ENCODE measurements around the gene SLC16A5. TPM values are rescaled to one million over a fixed set of nuclear protein-coding genes. Genes with fewer than 3 reads are reported as not detected.
"Not testable (repeated sequence)": the region's sequence is repeated elsewhere in the genome, so short reads cannot be mapped to it uniquely, and the experiment has no call there.

Gene SLC16A5
- total RNA-seq, 1 donor from 2014 or later = 7.1 TPM

DNA sequence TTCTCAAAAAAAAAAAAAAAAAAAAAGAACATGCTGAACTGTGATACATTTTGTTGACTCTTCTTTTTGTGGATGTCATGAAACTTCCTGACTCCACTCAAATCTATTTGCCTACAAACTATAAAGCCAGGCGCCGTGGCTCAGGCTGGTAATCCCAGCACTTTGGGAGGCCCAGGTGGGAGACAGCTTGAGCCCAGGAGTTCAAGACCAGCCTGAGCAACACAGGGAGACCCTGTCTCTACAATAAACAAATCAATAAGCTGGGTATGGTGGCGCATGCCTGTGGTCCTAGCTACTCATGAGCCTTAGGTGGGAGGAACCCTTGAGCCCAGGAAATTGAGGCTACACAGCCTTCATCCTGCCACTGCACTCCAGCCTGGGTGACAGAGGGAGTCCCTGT lies 45.2 kb downstream of the SLC16A5 start:
- no peak overlapping the region for H3K9ac ChIP-seq (ENCODE audit: low read length)
- peaks cover 19% of the 10 kb centered on the region for H3K36me3 ChIP-seq (ENCODE audit: insufficient read depth, low read length)
- no peak overlapping the region for H3K4me3 ChIP-seq (ENCODE audit: insufficient read depth, low read depth, low read length)
- no peak overlapping the region for H2AFZ ChIP-seq (ENCODE audit: low read depth, low read length)
- no peak overlapping the region for H3K27ac Mint-ChIP-seq (ENCODE audit: unreplicated experiment)
- no peaks in the 10 kb centered on the region for H3K27me3 ChIP-seq (ENCODE audit: insufficient read depth, low read length)
- no peaks in the 10 kb centered on the region for H3K9me3 Mint-ChIP-seq (ENCODE audit: unreplicated experiment)
- H3K4me1 ChIP-seq (ENCODE audit: insufficient read depth, low read length) = peaks cover 12% of the 10 kb centered on the region
- H3K27ac ChIP-seq (ENCODE audit: low read depth, low read length) = no peak overlapping the region
- DNase-seq (ENCODE audit: low read depth) (no peak), FAIRE-seq (no peak)
- H3K4me3 Mint-ChIP-seq (ENCODE audit: unreplicated experiment) = no peak overlapping the region
- H3K4me1 Mint-ChIP-seq (ENCODE audit: low read depth, unreplicated experiment) = peaks cover 6% of the 10 kb centered on the region
- peaks cover 18% of the 10 kb centered on the region for H4K20me1 ChIP-seq (ENCODE audit: insufficient read depth, low read length)
- no peaks in the 10 kb centered on the region for H3K27me3 Mint-ChIP-seq (ENCODE audit: low read depth, unreplicated experiment)
- H3K79me2 ChIP-seq (ENCODE audit: insufficient read depth, low read length) = peaks cover 24% of the 10 kb centered on the region
- no peak for TF ChIP-seq EZH2 (IDR thresholded peaks at IDR 0.05; ENCODE audit: insufficient read depth, low read length)
- TF ChIP-seq, protein P1, sequence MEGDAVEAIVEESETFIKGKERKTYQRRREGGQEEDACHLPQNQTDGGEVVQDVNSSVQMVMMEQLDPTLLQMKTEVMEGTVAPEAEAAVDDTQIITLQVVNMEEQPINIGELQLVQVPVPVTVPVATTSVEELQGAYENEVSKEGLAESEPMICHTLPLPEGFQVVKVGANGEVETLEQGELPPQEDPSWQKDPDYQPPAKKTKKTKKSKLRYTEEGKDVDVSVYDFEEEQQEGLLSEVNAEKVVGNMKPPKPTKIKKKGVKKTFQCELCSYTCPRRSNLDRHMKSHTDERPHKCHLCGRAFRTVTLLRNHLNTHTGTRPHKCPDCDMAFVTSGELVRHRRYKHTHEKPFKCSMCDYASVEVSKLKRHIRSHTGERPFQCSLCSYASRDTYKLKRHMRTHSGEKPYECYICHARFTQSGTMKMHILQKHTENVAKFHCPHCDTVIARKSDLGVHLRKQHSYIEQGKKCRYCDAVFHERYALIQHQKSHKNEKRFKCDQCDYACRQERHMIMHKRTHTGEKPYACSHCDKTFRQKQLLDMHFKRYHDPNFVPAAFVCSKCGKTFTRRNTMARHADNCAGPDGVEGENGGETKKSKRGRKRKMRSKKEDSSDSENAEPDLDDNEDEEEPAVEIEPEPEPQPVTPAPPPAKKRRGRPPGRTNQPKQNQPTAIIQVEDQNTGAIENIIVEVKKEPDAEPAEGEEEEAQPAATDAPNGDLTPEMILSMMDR (IDR thresholded peaks at IDR 0.05; ENCODE audit: insufficient read depth, low read depth, low read length) = no peak
- no peaks in the 10 kb centered on the region for H3K9me3 ChIP-seq (ENCODE audit: insufficient read depth, low read depth, low read length)
- H3K36me3 Mint-ChIP-seq (ENCODE audit: low read depth, unreplicated experiment) = no peaks in the 10 kb centered on the region
- no peak overlapping the region for H3K4me2 ChIP-seq (ENCODE audit: low read length)

- Histone ChIP-seq H3K79me2 (ENCODE audit: insufficient read depth, low read length) (peaks cover 28% of the 10 kb centered on the region), H3K36me3 (ENCODE audit: insufficient read depth, low read length) (peaks cover 23% of the 10 kb centered on the region), H3K4me1 (ENCODE audit: insufficient read depth, low read length) (peaks cover 12% of the 10 kb centered on the region), H4K20me1 (ENCODE audit: insufficient read depth, low read length) (peaks cover 18% of the 10 kb centered on the region)
- H3K9me3 ChIP-seq (ENCODE audit: insufficient read depth, low read depth, low read length); H3K9ac ChIP-seq (ENCODE audit: low read length); H3K27ac ChIP-seq (ENCODE audit: low read depth, low read length); H2AFZ ChIP-seq (ENCODE audit: low read depth, low read length); H3K27me3 ChIP-seq (ENCODE audit: insufficient read depth, low read length); DNase-seq (ENCODE audit: low read depth); H3K4me1 Mint-ChIP-seq (ENCODE audit: low read depth, unreplicated experiment); H3K4me3 ChIP-seq (ENCODE audit: insufficient read depth, low read depth, low read length); H3K4me3 Mint-ChIP-seq (ENCODE audit: unreplicated experiment); H3K9me3 Mint-ChIP-seq (ENCODE audit: unreplicated experiment); H3K4me2 ChIP-seq (ENCODE audit: low read length); H3K27me3 Mint-ChIP-seq (ENCODE audit: low read depth, unreplicated experiment); H3K36me3 Mint-ChIP-seq (ENCODE audit: low read depth, unreplicated experiment); FAIRE-seq: not testable (repeated sequence)
- peak overlapping the region; percentile 58 for H3K27ac Mint-ChIP-seq (ENCODE audit: unreplicated experiment)
These were observed 46.0 kb downstream of the SLC16A5 start for GRCh38 chr17:75133607-75134347.

GRCh38 chr17:75135452-75135851 lies 47.7 kb downstream of the SLC16A5 start:
- H3K27me3 Mint-ChIP-seq (ENCODE audit: low read depth, unreplicated experiment) = no peaks in the 10 kb centered on the region
- Histone ChIP-seq H3K9ac (ENCODE audit: low read length) (no peak overlapping the region), H3K4me1 (ENCODE audit: insufficient read depth, low read length) (peaks cover 8% of the 10 kb centered on the region), H4K20me1 (ENCODE audit: insufficient read depth, low read length) (peaks cover 13% of the 10 kb centered on the region), H3K27ac (ENCODE audit: low read depth, low read length) (no peak overlapping the region), H3K4me2 (ENCODE audit: low read length) (no peak overlapping the region), H3K27me3 (ENCODE audit: insufficient read depth, low read length) (no peaks in the 10 kb centered on the region), H3K9me3 (ENCODE audit: insufficient read depth, low read depth, low read length) (no peaks in the 10 kb centered on the region), H3K4me3 (ENCODE audit: insufficient read depth, low read depth, low read length) (no peak overlapping the region), H2AFZ (ENCODE audit: low read depth, low read length) (no peak overlapping the region), H3K79me2 (ENCODE audit: insufficient read depth, low read length) (peaks cover 17% of the 10 kb centered on the region), H3K36me3 (ENCODE audit: insufficient read depth, low read length) (peaks cover 28% of the 10 kb centered on the region)
- TF ChIP-seq EZH2 (IDR thresholded peaks at IDR 0.05; ENCODE audit: insufficient read depth, low read length) = no peak
- TF ChIP-seq, protein P1 (IDR thresholded peaks at IDR 0.05; ENCODE audit: insufficient read depth, low read depth, low read length) = no peak
- H3K9me3 Mint-ChIP-seq (ENCODE audit: unreplicated experiment) = no peaks in the 10 kb centered on the region
- peaks cover 4% of the 10 kb centered on the region for H3K4me1 Mint-ChIP-seq (ENCODE audit: low read depth, unreplicated experiment)
- DNase-seq (ENCODE audit: low read depth) (no peak), FAIRE-seq (no peak)
- H3K27ac Mint-ChIP-seq (ENCODE audit: unreplicated experiment) = no peak overlapping the region
- peaks cover 5% of the 10 kb centered on the region for H3K36me3 Mint-ChIP-seq (ENCODE audit: low read depth, unreplicated experiment)
- no peak overlapping the region for H3K4me3 Mint-ChIP-seq (ENCODE audit: unreplicated experiment)

Data from astrocyte (in vitro differentiated cells and primary cell).